ENCODE measurements around the gene F2. TPM values are rescaled to one million over a fixed set of nuclear protein-coding genes. Genes with fewer than 3 reads are reported as not detected.

F2 gene
- total and polyA plus RNA-seq, 2 of the 13 experiments (the other 11 are each of a cell fraction or from before 2014, with no cell fraction given): 330 to 801 TPM

GRCh38 chr11:46738887-46739286 is 19.9 kb downstream of the F2 start (continued):
- TF ChIP-seq CEBPZ (IDR thresholded peaks at IDR 0.05; ENCODE audit: low read length) (no peak), POLR2A (IDR thresholded peaks at IDR 0.05; ENCODE audit: insufficient read depth in 1 of 2, low read depth in 2 of 2, low read length in 2 of 2) (peak in 1 of 2 experiments; percentile 50; a peak in 2 of 4 replicates), ZNF619 (CRISPR knock-in tag; IDR thresholded peaks at IDR 0.05) (no peak), FIP1L1 (IDR thresholded peaks at IDR 0.05; ENCODE audit: borderline replicate concordance, insufficient read depth, low read depth, low read length) (no peak), ZBTB7A (CRISPR knock-in tag; IDR thresholded peaks at IDR 0.05) (no peak), MEF2D (CRISPR knock-in tag; IDR thresholded peaks at IDR 0.05) (no peak), ZNF816 (CRISPR knock-in tag; IDR thresholded peaks at IDR 0.05; ENCODE audit: borderline replicate concordance) (no peak), BRCA1 (CRISPR knock-in tag; IDR thresholded peaks at IDR 0.05) (no peak), MBD4 (IDR thresholded peaks at IDR 0.05; ENCODE audit: borderline replicate concordance, low read length) (no peak)

- no peaks in the 10 kb centered on the region for H3K9me3 ChIP-seq (ENCODE audit: low read length)
- peaks cover 30% of the 10 kb centered on the region for H4K20me1 ChIP-seq (ENCODE audit: insufficient read depth, low read length)
- no TSS peak for BruUV-seq (replicated peaks)
- no peak overlapping the region for H3K4me3 ChIP-seq (replicated peaks in 1 of 3; ENCODE audit: insufficient read depth in 1 of 3, low read depth in 2 of 3, low read length in 3 of 3)
- no peak overlapping the region for H3K4me2 ChIP-seq (ENCODE audit: low read depth, low read length)
- ChIA-PET CTCF (ENCODE audit: low intra/inter-chr PET ratio, low total read pairs) (no interaction called here), POLR2A (interaction anchor here (0.7 to 4.8 kb wide), 6 partner anchors 8 to 67 kb away, joined by 3 to 38 read pairs (median 6); partner anchors contain the start of genes ARHGAP1, F2 and ZNF408)
- H3K79me2 ChIP-seq (ENCODE audit: insufficient read depth, low read length): peaks cover 3% of the 10 kb centered on the region
- intact Hi-C loops (cut with micrococcal nuclease; ENCODE audit: unreplicated experiment): no loop called here
- WGBS (ENCODE audit: low lambda C conversion rate): 75% methylated on average over 12 of the region's 12 CpGs
- in situ Hi-C loops (cut with HindIII; ENCODE audit: extremely low pct_ligation_motif_present, low pct_unique_long_range_greater_than_20kb): no loop called here
- ATAC-seq (peak; percentile 2), FAIRE-seq (no peak), DNase-seq (ENCODE audit: low spot score) (no peak)
- no peaks in the 10 kb centered on the region for H3K4me1 ChIP-seq (ENCODE audit: insufficient read depth, low read length)
- H3K27ac ChIP-seq (ENCODE audit: extremely low read length, insufficient read depth, low read length): peak overlapping the region; percentile 3
- H3K36me3 ChIP-seq (replicated peaks in 1 of 2; ENCODE audit: control insufficient read depth in 1 of 2, insufficient read depth in 2 of 2, low read length in 2 of 2): peaks cover 29 to 53% of the 10 kb centered on the region in 2 experiments
- no peak overlapping the region for H2AFZ ChIP-seq (ENCODE audit: low read length)
- H3K27me3 ChIP-seq (ENCODE audit: control insufficient read depth in 1 of 2, insufficient read depth in 2 of 2, low read length in 2 of 2): no peaks in the 10 kb centered on the region
- H3K9ac ChIP-seq (ENCODE audit: insufficient read depth, low read depth, low read length): no peak overlapping the region
- TF ChIP-seq ZNF883 (CRISPR knock-in tag; IDR thresholded peaks at IDR 0.05; ENCODE audit: not compliant biosample characterization): peak; percentile 63
- TF ChIP-seq RBFOX2 (IDR thresholded peaks at IDR 0.05; ENCODE audit: low read depth, low read length): peak; percentile 68
- 0 out of 2 replicates have a peak, but pooled peaks have one; percentile 29 for TF ChIP-seq RFXAP (CRISPR knock-in tag; IDR thresholded peaks at IDR 0.05; ENCODE audit: borderline replicate concordance)
- TF ChIP-seq ZC3H4 (CRISPR knock-in tag; IDR thresholded peaks at IDR 0.05; ENCODE audit: borderline replicate concordance): 0 out of 2 replicates have a peak, but pooled peaks have one; percentile 12
- 0 out of 2 replicates have a peak, but pooled peaks have one; percentile 17 for TF ChIP-seq SSRP1 (CRISPR knock-in tag; IDR thresholded peaks at IDR 0.05)
- TF ChIP-seq MED13 (CRISPR knock-in tag; IDR thresholded peaks at IDR 0.05): no peak
- 0 out of 2 replicates have a peak, but pooled peaks have one; percentile 43 for TF ChIP-seq TARDBP (CRISPR knock-in tag; IDR thresholded peaks at IDR 0.05)
- 0 out of 2 replicates have a peak, but pooled peaks have one; percentile 27 for TF ChIP-seq ZNF256 (CRISPR knock-in tag; conservative IDR thresholded peaks at IDR 0.05)
- no peak for TF ChIP-seq ZNF652 (CRISPR knock-in tag; IDR thresholded peaks at IDR 0.05; ENCODE audit: borderline replicate concordance, low read depth)
- TF ChIP-seq POLR2A (IDR thresholded peaks at IDR 0.05; ENCODE audit: insufficient read depth in 1 of 2, low read depth in 2 of 2, low read length in 2 of 2): peak; percentile 7 to 46; a peak in 2 of 4 replicates
These were observed 22.8 kb downstream of the F2 start for GRCh38 chr11:46741600-46742484.
